ACC112 (cell line): ENCODE results near the gene DQX1.

Experiments used
- H2AFZ ChIP-seq: fragments of 200-600 bp; sonication (generic); one replicate; pipeline ENCODE4 v1.6.0; 2017; ENCODE audit warnings: antibody characterized with exemption, low read length; ENCODE audit not compliant: unreplicated experiment
- H3K27ac ChIP-seq: fragments of 200-600 bp; sonication (generic); 2 replicates; pipeline ENCODE4 v1.5.1; 2014; ENCODE audit warnings: low read depth, mild to moderate bottlenecking, antibody characterized with exemption, low read length, moderate library complexity
- H3K27me3 ChIP-seq: fragments of 200-600 bp; sonication (generic); 2 replicates; pipeline ENCODE4 v1.6.1; 2014; ENCODE audit warnings: mild to moderate bottlenecking, antibody characterized with exemption, low read length, moderate library complexity, mixed read lengths; ENCODE audit not compliant: insufficient read depth
- H3K36me3 ChIP-seq: fragments of 200-600 bp; sonication (generic); 2 replicates; pipeline ENCODE4 v1.6.1; 2016; ENCODE audit warnings: mild to moderate bottlenecking, antibody characterized with exemption, low read length, moderate library complexity, mixed read lengths; ENCODE audit not compliant: insufficient read depth
- H3K4me1 ChIP-seq: fragments of 200-600 bp; sonication (generic); one replicate; pipeline ENCODE4 v1.6.1; 2016; ENCODE audit warnings: low read length, mixed read lengths; ENCODE audit not compliant: insufficient read depth, unreplicated experiment, control insufficient read depth
- H3K4me3 ChIP-seq: fragments of 200-600 bp; sonication (generic); 2 replicates; pipeline ENCODE4 v1.5.1; 2014; ENCODE audit warnings: mild to moderate bottlenecking, low read depth, low read length
- H3K79me2 ChIP-seq: fragments of 200-600 bp; sonication (generic); one replicate; pipeline ENCODE4 v1.6.0; 2016; ENCODE audit warnings: low read length; ENCODE audit not compliant: control insufficient read depth, unreplicated experiment, insufficient read depth

The DQX1 gene

GRCh38 chr2:74525717-74526648 lies at the start of gene DQX1:
DQX1 (minus strand) TSS chr2:74526231; CDS start chr2:74525729, 502 bp downstream.
- Histone ChIP-seq H3K4me1 (peaks cover 12% of the 10 kb centered on the region), H2AFZ (no peak within 1 kb of the TSS), H3K36me3 (peaks cover 15% of the 10 kb centered on the region; the same call in 1 of the 2 replicates), H3K27ac (no peak within 1 kb of the TSS), H3K79me2 (peaks cover 32% of the 10 kb centered on the region), H3K4me3 (no peak within 1 kb of the TSS), H3K27me3 (peaks cover 6% of the 10 kb centered on the region; the same call in 1 of the 2 replicates)

GRCh38 chr2:74575320-74575719 lies 49.3 kb upstream of the DQX1 start:
- Histone ChIP-seq H3K4me3 (no peak overlapping the region), H3K27me3 (no peaks in the 10 kb centered on the region), H3K4me1 (peaks cover 53% of the 10 kb centered on the region), H2AFZ (no peak overlapping the region), H3K36me3 (no peaks in the 10 kb centered on the region), H3K27ac (peak overlapping the region; percentile 85), H3K79me2 (no peaks in the 10 kb centered on the region)

- no peaks in the 10 kb centered on the region for H3K79me2 ChIP-seq
- H3K4me3 ChIP-seq = peak overlapping the region; percentile 70
- H2AFZ ChIP-seq = peak overlapping the region; percentile 57
- H3K27ac ChIP-seq = peak overlapping the region; percentile 85
- H3K27me3 ChIP-seq = no peaks in the 10 kb centered on the region
- peaks cover 61% of the 10 kb centered on the region for H3K4me1 ChIP-seq
- no peaks in the 10 kb centered on the region for H3K36me3 ChIP-seq
Measured at GRCh38 chr2:74573747-74574562, 47.9 kb upstream of the DQX1 start.

- Histone ChIP-seq H2AFZ (no peak overlapping the region), H3K79me2 (no peaks in the 10 kb centered on the region), H3K36me3 (no peaks in the 10 kb centered on the region), H3K4me1 (peaks cover 70% of the 10 kb centered on the region), H3K27me3 (no peaks in the 10 kb centered on the region), H3K27ac (peak overlapping the region; percentile 44), H3K4me3 (no peak overlapping the region)
Measured at GRCh38 chr2:74572178-74572925, 46.3 kb upstream of the DQX1 start.

- no peaks in the 10 kb centered on the region for H3K27me3 ChIP-seq
- H3K36me3 ChIP-seq = no peaks in the 10 kb centered on the region
- peaks cover 69% of the 10 kb centered on the region for H3K4me1 ChIP-seq
- no peak overlapping the region for H3K4me3 ChIP-seq
- no peaks in the 10 kb centered on the region for H3K79me2 ChIP-seq
- no peak overlapping the region for H2AFZ ChIP-seq
- H3K27ac ChIP-seq = no peak overlapping the region
Measured at GRCh38 chr2:74571058-74571457, 45.0 kb upstream of the DQX1 start.

- Histone ChIP-seq H3K27me3 (no peaks in the 10 kb centered on the region), H3K36me3 (no peaks in the 10 kb centered on the region), H3K27ac (peak overlapping the region; percentile 100; the same call in 1 of the 2 replicates), H3K4me3 (no peak overlapping the region), H3K4me1 (peaks cover 65% of the 10 kb centered on the region), H3K79me2 (no peaks in the 10 kb centered on the region), H2AFZ (no peak overlapping the region)
Measured at GRCh38 chr2:74569686-74570085, 43.7 kb upstream of the DQX1 start.

GRCh38 chr2:74567881-74568280 lies 41.9 kb upstream of the DQX1 start:
- Histone ChIP-seq H3K4me1 (peaks cover 65% of the 10 kb centered on the region), H3K27me3 (no peaks in the 10 kb centered on the region), H3K79me2 (no peaks in the 10 kb centered on the region), H3K4me3 (peak overlapping the region; percentile 25), H2AFZ (peak overlapping the region; percentile 67), H3K36me3 (no peaks in the 10 kb centered on the region), H3K27ac (peak overlapping the region; percentile 100)

- Histone ChIP-seq H3K79me2 (no peaks in the 10 kb centered on the region), H3K4me3 (no peak overlapping the region), H3K27ac (peak overlapping the region; percentile 100), H3K4me1 (peaks cover 75% of the 10 kb centered on the region), H2AFZ (peak overlapping the region; percentile 41), H3K27me3 (no peaks in the 10 kb centered on the region), H3K36me3 (no peaks in the 10 kb centered on the region)
Measured at GRCh38 chr2:74566754-74567085, 40.7 kb upstream of the DQX1 start.

- Histone ChIP-seq H3K4me3 (no peak overlapping the region), H3K27me3 (no peaks in the 10 kb centered on the region), H3K27ac (peak overlapping the region; percentile 100), H3K4me1 (peaks cover 75% of the 10 kb centered on the region), H2AFZ (no peak overlapping the region), H3K79me2 (no peaks in the 10 kb centered on the region), H3K36me3 (no peaks in the 10 kb centered on the region)
Measured at GRCh38 chr2:74566076-74566753, 40.2 kb upstream of the DQX1 start.

- H3K4me1 ChIP-seq = peaks cover 75% of the 10 kb centered on the region
- H3K4me3 ChIP-seq = peak overlapping the region; percentile 8; the same call in 1 of the 2 replicates
- no peaks in the 10 kb centered on the region for H3K36me3 ChIP-seq
- no peaks in the 10 kb centered on the region for H3K27me3 ChIP-seq
- no peaks in the 10 kb centered on the region for H3K79me2 ChIP-seq
- H2AFZ ChIP-seq = peak overlapping the region; percentile 10
- peak overlapping the region; percentile 100 for H3K27ac ChIP-seq
Measured at GRCh38 chr2:74564222-74564621, 38.2 kb upstream of the DQX1 start.
